Ecto neural progenitor cell (in vitro differentiated cells): Measurements from ENCODE around the gene PRDM8.

Experiments used
- DNase-seq: peaks from one replicate; pipeline ENCODE4 v3.0.0-alpha.2; 2018; ENCODE audit warnings: low spot score

The PRDM8 gene

GRCh38 chr4:80183250-80184052 is 13.9 kb upstream of the PRDM8 start:
- DNase-seq = no peak

GRCh38 chr4:80184053-80184824 is 13.1 kb upstream of the PRDM8 start:
- peak; percentile 95 for DNase-seq

GRCh38 chr4:80184825-80185756 is 12.2 kb upstream of the PRDM8 start:
- no peak for DNase-seq

- no peak for DNase-seq
Observed at GRCh38 chr4:80185787-80186548, 11.3 kb upstream of the PRDM8 start.

GRCh38 chr4:80186676-80187075 is 10.6 kb upstream of the PRDM8 start:
- no peak for DNase-seq

- no peak for DNase-seq
Observed at GRCh38 chr4:80187677-80188076, 9.6 kb upstream of the PRDM8 start.

- no peak for DNase-seq
Observed at GRCh38 chr4:80188457-80188800, 8.9 kb upstream of the PRDM8 start.

GRCh38 chr4:80188801-80189458 is 8.4 kb upstream of the PRDM8 start:
- no peak for DNase-seq

- no peak for DNase-seq
Observed at GRCh38 chr4:80189581-80189955, 7.7 kb upstream of the PRDM8 start.

- DNase-seq = no peak
Observed at GRCh38 chr4:80189956-80190677, 7.2 kb upstream of the PRDM8 start.

GRCh38 chr4:80192252-80192866 is 4.9 kb upstream of the PRDM8 start:
- DNase-seq = no peak

- DNase-seq = no peak
Observed at GRCh38 chr4:80192937-80193336, 4.4 kb upstream of the PRDM8 start.

- no peak for DNase-seq
Observed at GRCh38 chr4:80195441-80196140, 1.7 kb upstream of the PRDM8 start.

- peak; percentile 67 for DNase-seq
Observed at GRCh38 chr4:80196259-80196921, 913 bp upstream of the PRDM8 start.

- peak; percentile 74 for DNase-seq
Observed at GRCh38 chr4:80197601-80198440, 518 bp downstream of the PRDM8 start.

- no peak for DNase-seq
Observed at GRCh38 chr4:80198441-80198837, 1.1 kb downstream of the PRDM8 start.

GRCh38 chr4:80199004-80199560 is 1.8 kb downstream of the PRDM8 start:
- no peak for DNase-seq

GRCh38 chr4:80199947-80200346 is 2.6 kb downstream of the PRDM8 start:
- DNase-seq = no peak
